SH-SY5Y (cell line): ENCODE data around the gene RFC3.

Experiments
- GATA2 ChIP-seq: IDR thresholded peaks from 2 replicates; pipeline ENCODE4 v1.6.1; 2011; ENCODE audit warnings: mild to moderate bottlenecking, low read depth, low read length
- GATA3 ChIP-seq: IDR thresholded peaks from 2 replicates; pipeline ENCODE4 v1.6.1; 2011; ENCODE audit warnings: low read depth, mild to moderate bottlenecking, low read length, moderate library complexity

Gene RFC3

GRCh38 chr13:33868343-33868994 lies 50.5 kb downstream of the RFC3 start:
- TF ChIP-seq GATA2 (no peak), GATA3 (no peak)

DNA sequence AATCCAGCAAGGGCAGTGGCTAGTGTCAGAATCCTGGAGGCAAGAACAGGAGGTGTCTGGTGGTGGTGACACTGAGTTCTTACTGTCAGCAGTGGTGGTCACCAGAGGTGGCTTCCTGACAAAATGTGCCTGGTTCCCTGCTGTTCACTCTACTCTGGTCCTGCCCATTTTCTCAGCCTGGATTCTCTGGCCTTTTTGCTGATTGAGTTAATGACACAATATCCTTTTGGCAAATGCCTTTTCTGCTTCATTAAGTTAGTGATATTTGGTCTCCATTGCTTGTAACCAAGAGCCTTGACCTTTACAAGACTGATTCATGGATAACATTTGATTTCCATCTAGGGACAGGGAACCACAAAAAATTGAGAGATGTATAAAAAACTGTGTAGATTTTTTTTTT lies 51.1 kb downstream of the RFC3 start:
- TF ChIP-seq GATA3 = no peak
- TF ChIP-seq GATA2 = no peak

DNA sequence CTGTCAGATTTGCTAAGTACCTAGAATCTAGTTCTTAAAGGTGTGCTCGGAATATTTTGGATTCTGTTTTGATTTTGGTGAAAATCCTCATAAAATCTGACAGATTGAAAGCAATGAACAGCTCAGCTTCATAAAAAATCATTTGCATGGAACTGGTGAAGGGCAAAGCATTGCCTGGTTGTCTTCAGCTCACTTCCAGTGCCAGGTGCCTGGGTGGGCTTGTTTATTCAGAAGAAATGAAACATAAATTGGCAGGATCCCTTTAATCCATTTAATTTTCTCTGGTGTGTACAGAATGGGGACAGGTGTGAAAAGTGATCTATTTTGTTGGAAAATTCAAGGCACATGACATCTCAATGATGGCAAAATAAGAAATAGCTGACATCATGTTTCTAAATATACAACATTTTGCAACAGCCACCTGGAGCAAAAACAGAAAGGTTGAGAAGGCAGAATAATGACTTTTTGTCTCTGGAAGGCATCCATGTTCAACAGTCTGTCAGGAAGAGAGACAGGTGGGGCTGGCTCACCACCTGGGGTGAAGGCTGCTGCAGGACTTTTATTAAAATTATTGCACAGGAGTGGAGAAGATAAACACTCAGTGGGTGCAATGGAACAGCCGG lies 52.2 kb downstream of the RFC3 start:
- TF ChIP-seq GATA3 = no peak
- no peak for TF ChIP-seq GATA2

- TF ChIP-seq GATA3 (no peak), GATA2 (no peak)
Measured at GRCh38 chr13:33871207-33872004, 53.5 kb downstream of the RFC3 start.

GRCh38 chr13:33872005-33872351 lies 54.0 kb downstream of the RFC3 start:
- TF ChIP-seq GATA2 = no peak

DNA sequence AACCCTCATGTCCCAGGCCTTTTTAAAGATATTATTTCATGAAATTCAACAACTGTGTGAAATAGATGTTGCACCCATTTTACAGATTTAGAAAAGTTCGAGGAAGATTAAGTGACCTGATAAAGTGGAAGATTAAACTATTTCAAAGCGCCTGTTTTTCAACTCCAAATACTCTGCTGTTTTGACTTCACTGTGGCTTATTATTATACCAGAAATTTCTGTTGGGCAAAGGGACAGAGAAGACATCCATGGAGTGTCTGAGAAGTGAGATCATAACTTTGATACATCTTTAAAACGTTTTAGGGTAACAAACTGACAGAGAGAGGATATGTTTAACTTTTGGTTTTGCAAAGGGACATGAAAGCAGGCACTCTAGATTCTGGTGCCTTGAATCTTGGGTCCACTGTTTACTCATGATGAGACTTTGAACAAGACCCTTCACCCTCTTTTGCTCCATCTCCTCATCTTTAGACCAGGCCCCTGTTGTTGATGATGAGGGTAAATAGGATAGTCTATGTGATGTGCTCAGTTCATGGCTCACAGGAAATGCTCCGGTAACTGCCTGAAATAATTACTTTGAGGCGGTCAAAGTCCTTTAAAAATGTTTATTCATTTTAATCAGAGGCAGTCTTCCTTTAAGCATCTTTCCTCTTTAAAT lies 55.4 kb downstream of the RFC3 start:
- TF ChIP-seq GATA2 (no peak), GATA3 (no peak)

DNA sequence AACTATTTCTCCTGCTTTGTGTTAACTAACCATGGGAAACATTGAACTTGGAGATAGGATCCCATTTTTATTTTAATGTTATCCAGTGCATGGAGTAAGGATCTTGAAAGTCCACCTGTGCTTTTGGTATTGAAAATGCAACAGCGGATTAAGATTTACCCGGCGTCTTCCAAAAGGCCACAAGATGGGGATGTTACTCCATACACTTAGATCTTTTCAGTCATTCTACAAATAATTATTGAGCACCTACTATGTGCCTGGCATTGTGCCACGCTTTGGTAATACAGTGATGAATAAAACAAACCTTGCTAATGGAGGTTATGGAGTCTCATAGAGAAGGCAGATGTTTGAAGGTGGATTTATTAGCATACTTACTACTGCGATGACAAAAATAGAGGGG lies 56.9 kb downstream of the RFC3 start:
- no peak for TF ChIP-seq GATA3
- no peak for TF ChIP-seq GATA2

DNA sequence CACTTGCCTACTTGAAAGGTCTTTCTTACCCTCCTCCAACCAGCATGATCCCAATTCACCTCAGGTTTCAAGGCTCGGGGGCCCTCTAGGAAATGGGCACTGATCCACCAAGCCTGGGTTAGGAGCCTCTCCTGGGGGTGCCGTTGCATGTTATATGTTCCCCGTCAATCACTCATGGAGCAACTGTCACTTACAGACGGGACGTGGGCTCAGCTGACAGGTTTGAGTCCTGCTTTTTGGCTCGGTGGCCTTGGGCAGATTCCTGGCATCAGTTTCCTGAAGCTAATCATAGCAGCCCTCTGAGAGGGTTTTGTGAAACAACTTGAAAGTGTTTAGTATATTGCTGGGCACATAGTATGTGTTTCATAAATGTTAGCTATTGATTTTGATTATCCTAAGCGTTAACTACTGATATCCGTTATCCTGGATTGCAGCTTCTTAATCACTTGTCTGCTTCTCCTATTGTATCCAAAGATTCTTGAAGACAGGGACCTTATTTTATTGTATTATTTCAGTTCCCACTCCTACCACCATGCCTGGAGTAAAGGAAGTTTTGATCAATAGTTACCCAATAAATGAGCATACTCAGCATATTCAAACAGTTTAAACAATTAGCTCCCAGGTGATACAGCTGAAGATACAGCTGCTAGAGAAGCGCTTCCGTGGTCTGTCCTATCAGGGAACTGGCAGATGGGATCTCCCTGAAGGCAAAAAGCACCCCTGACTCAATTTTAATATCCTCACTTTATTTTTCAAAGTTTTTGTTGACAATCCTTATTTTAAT lies 57.9 kb downstream of the RFC3 start:
- TF ChIP-seq GATA2 (no peak), GATA3 (no peak)

- TF ChIP-seq GATA3 = peak; percentile 60; the same call in 1 of the 2 replicates
- peak; percentile 87 for TF ChIP-seq GATA2
Measured at GRCh38 chr13:33876716-33877394, 58.9 kb downstream of the RFC3 start.

DNA sequence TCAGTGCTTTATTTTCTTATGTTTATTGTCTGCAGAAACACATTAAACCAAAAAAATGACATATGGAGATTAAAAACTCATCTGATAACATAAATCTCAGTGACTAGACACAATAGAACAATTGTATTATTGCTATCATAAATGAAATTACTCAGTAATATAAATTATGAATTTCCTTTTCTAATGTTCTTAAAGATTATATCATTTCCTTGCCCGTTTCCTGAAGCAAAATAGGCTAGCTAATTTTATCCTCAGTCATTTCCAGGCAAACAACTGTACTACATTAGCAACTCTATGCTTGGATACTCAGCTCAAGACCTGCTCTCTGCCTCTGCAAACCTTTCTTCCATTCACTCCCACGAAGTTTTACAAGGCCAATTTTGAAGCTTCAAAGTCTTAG lies 61.2 kb downstream of the RFC3 start:
- TF ChIP-seq GATA2 (no peak; the same call in 1 of the 2 replicates), GATA3 (peak; percentile 70)

DNA sequence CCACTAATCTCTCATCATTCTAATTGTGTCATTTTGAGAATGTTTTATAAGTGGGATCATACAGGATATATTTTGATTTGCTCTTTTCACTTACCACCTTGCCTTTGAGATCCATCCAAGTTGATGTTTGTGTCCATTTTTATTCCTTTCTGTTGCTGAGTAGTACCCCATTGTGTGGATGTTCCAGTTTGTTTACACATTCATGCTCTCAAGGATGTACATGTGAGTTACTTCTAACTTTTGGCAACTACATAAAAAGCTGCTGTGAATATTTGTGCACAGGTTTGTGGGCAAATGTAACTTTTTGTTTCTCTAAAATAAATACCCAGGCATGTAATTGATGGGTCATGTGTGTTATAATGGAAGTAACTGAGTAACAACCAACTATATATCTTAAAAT lies 64.9 kb downstream of the RFC3 start:
- TF ChIP-seq GATA3 = no peak
- TF ChIP-seq GATA2 = no peak

GRCh38 chr13:33884531-33885220 lies 66.7 kb downstream of the RFC3 start:
- TF ChIP-seq GATA3 = no peak
- peak; percentile 69 for TF ChIP-seq GATA2
